GM19455 (cell line): ENCODE data around the gene PPP2R5C.
"Not testable (repeated sequence)": the region's sequence is repeated elsewhere in the genome, so short reads cannot be mapped to it uniquely, and the experiment has no call there.

Experiments
- ATAC-seq: cut with Tn5 transposase; IDR thresholded peaks from one replicate; pipeline ENCODE4 v1.9.1; 2021; ENCODE audit not compliant: unreplicated experiment

PPP2R5C gene

DNA sequence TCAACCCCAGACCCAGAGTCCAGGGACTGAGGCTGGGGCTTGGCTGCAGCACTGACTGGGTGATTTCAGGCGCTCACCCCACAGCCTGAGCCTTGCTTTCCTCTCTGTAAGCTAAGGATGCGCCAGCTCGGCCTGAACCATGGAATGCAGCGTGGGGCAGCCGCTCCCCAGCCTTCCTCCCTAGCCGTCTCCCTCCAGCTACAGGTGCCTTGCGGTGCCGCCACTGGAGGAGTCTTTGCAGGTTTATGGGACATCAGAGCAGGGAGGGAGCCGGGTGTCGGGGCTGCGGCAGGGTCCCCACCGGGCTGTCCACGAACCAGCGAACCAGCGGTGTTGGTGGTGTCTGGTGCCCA is 19.4 kb downstream of the PPP2R5C start:
- no peak for ATAC-seq

DNA sequence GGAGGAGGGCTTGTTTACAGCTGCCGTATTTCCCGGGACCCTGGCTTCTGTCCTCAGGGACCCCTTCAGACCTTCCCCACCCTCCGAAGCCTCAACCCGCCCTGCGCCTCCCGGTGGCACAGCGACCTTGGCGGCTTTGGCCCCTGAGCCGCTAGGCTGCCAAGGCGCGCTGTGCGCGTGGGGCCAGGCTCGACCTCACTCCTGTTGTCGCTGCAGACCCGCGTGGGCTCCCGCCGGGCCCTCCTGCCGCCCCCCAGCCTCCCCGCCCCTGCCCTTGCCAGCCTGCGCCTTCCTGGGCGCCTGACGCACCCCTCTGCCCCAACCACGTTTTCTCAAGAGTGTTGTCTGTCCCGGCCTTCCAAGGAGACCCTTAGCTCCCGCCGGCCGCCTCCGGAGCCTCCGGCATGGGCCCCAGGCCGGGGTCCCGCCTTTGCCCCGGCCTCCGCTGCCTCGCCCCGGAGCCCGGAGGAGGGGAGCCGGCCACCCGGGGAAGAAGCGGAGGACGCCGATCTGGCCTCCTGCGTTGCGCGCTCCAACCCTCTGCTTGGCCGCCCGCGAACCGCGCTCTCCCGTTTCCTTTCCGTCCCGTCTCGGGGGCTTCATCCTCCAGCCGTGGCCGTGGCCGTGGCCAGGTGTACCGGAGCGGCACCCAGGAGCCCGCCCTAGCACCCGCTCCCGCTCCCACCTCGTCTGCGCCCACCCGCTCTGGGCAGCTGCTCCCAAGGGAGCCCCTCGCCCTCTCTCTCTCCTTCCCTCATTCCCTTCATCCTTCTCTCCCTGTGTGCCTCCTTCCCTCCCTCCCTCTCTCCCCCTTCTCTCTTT is 19.9 kb downstream of the PPP2R5C start:
- no peak for ATAC-seq

DNA sequence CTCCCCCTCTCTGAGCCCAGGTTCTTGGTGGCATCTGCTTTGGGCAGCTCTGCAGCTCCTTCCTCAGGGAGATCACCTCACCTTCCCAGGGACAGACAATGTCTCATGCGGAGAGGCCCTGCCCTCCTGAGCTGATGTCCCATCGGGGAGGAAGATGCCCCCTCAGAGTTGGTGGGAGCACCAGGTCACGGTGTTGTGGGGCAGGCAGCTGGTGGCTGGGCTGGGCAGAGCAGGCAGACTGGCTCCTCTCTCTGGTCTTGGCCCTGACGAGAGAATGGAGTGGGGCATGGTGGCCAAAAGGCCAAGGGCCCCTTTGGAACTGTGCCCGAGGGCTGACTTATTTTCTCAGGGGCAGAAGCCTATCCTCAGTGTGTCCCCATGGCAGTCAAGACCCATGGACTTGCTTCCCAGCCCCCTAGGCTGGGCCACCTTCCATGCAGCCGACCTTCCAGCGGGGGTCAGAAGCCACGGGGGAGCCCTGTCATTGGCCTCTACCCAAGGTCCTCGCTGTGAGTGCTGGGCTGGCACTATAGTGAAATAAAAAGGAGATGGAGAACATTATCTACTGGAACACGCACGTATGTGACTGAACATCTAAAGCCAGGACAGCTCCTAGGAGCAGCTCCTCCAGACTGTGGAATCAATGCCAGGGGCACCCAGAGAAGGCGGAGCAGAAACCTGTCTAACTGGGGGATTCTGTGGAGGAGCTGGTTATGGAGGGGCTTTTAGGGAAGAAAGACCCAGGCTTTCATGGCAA is 21.9 kb downstream of the PPP2R5C start:
- no peak for ATAC-seq

DNA sequence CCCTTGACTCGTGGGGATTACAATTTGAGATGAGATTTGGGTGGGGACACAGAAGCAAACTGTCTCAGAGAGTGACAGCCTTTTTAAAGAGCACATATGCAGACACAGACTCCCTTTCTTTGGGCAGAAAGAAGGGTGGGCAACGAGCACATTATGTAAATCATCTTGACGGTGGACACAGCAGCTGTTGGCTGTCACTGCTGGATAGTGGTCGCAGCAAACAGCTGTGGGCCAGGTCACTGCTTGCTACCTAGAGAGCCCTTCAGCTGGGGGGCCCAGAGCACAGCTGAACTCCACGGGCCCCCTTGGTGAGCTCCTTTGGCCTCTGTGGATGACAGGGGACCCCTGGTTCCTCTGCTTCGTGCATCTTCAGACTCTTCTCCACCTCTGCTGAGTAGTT is 23.1 kb downstream of the PPP2R5C start:
- ATAC-seq = no peak

DNA sequence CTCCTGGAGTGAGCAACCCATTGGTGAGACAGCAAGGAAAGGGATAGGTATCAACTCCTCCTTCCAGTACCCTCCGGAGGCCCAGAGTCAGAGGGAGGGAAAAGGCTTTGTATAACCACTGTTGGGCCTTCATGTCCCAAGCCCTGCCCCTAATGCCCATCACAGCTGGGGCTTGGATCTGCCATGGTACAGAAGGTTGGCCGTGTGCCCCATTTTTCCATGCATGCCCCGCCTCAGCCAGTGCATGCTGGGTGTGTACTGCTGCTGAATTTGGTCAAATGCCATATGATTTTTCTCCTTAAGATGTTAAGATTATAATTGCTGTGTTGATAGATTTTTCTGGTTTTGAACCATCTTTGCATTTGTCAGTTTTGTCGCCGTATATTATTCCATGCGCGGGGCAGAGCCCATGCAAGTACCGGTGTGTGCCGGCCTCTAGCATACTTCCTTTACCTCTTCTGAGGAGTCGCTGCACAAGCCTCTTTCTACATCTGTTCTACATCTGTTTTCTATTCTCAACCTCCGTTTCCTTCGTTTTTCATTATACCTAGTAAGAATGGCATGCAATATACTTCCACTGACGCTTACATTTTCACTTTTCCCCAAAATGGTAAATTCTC is 26.6 kb downstream of the PPP2R5C start:
- no peak for ATAC-seq

DNA sequence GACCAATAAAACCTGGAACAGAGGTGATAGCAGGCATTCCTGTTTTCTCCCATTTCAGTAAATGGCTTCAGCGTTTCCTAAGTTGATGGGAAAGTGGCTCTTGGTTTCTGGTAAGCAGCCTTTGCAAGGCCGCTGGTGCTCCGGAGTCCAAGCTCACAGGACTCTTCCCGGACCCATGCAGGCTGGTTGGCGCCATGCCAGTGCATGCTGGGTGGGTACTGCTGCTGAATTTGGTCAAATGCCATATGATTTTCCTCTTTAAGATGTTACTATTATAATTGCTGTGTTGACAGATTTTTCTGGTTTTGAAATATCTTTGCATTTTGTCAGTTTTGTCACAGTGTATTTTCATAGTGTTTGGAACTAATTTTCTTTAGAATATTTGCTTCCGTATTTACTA is 27.7 kb downstream of the PPP2R5C start:
- ATAC-seq = no peak

DNA sequence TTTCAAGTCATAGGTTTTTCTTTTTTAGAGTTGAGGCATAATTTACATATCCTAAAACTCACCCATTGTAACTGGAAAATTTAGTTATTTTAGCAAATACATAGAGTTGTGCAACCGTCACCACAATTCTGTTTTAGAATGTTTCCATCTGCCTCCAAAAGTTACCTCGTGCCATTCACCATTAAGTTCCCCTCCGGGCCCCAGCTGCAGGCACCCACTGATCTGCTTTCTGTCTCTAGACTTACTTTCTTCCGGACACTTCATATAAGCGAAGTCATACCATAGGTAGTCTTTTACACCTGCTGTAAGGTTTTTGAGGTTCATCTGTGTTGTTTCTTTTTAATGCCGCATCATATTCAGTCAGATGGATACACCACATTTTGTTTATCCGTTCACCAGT is 28.7 kb downstream of the PPP2R5C start:
- no peak for ATAC-seq

DNA sequence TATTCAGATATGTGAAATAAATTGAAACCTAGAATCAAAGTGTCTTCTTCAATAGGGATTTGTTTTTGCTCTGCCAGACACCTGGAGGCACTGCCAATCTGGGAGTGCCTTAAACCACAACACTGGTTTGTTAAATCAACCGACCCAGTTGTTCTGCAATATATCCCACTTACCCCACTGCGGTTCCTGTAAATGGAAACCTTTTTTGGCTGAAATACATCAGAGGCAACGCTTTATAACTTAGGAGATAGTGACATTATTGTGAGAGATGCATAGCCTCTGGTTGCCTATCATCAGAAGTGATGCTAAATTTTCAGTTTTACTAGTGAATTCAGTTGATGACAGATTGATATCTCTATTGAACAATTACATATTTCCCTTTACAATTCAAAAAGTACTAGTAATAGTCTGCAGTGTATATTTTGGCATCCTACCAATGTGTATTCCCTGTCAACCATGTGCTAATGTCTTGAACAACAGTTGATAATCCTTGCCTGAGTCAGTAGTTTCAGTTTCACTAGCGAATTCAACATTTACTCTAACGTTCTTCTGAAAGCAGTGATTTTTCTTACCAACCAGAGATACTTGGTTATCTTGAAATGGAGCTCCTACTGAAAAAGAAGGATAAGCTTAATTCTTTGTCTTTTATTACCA is 30.5 kb downstream of the PPP2R5C start:
- ATAC-seq = no peak

DNA sequence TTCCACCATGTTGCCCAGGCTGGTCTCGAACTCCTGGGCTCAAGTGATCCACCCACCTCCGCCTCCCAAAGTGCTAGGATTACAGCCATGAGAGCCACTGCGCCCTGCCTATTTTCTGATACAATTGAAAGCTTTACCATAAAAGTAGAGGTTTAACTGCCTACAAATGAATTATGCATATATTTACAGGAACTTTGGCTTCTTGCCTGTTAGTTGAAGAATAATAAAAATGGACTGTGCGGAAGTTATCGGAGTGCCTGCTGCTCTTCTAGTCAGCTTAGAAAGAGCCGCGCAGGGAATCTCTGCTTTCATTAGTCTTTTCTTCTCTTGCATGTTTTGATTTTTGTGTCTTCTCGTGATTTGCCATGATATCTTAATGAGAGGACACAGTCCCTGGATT is 34.5 kb downstream of the PPP2R5C start:
- ATAC-seq = no peak

DNA sequence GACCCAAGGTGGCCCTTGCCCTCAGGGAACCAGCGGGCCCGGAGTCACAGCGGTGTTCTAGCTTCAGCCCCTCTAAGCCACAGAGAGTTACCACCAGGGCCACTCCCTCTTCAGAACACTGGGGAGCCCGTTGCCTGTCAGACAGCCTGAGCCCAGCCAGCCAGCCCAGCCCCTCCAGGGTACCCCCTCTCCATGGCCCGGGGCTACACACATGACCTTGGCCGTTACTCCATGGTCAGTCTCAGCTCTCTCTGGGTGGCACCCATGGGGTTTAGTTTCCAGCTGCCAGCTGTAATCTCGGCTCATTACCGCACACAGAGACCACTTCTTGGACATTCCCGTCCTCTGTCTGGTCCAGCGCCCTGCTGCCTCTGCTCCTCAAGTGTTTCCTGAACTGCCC is 35.0 kb downstream of the PPP2R5C start:
- ATAC-seq = no peak

DNA sequence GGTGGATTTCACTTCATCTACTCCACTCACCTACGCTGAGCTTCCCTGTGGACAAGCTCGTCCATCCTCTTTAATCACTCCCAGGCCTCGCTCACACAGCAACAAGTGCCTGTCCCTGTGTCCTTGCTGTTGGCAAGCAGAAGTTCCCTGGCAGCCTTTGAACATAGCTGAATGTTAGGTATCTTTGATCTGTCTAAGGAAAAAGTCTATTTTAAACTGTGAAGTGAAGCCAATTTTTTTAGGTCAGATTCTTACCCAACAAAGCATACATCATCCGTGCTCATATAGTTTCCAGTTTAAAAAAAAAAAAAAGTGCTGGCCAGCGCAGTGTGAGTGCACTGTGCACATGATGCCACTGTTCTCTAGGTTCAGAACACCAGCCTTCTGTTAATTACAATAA is 36.3 kb downstream of the PPP2R5C start:
- no peak for ATAC-seq

DNA sequence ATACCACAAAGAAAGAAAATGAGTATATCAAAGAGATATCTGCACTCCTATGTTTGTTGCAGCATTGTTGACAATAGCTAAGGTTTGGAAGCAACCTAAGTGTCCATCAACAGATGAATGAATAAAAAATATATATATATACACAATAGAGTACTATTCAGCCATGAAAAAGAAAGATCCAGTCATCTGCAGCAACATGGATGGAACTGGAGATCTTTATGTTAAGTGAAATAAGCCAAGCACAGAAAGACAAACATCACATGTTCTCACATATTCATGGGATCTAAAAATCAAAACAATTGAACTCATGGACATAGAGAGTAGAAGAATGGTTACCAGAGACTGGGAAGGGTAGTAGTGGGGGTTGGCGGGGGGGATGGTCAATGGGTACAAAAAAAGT is 42.9 kb downstream of the PPP2R5C start:
- not testable (repeated sequence) for ATAC-seq

DNA sequence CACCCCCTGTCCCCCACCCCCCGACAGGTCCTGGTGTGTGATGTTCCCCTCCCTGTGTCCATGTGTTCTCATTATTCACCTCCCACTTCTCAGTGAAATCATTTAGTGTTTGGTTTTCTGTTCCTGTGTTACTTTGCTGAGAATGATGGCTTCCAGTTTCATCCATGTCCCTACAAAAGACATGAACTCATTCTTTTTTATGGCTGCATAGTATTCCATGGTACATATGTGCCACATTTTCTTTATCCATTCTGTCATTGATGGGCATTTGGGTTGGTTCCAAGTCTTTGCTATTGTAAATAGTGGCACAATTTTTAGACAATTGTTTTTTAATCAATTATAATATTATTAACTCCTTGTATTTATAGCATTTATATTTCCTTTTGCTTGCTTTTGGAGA is 44.7 kb downstream of the PPP2R5C start:
- not testable (repeated sequence) for ATAC-seq

DNA sequence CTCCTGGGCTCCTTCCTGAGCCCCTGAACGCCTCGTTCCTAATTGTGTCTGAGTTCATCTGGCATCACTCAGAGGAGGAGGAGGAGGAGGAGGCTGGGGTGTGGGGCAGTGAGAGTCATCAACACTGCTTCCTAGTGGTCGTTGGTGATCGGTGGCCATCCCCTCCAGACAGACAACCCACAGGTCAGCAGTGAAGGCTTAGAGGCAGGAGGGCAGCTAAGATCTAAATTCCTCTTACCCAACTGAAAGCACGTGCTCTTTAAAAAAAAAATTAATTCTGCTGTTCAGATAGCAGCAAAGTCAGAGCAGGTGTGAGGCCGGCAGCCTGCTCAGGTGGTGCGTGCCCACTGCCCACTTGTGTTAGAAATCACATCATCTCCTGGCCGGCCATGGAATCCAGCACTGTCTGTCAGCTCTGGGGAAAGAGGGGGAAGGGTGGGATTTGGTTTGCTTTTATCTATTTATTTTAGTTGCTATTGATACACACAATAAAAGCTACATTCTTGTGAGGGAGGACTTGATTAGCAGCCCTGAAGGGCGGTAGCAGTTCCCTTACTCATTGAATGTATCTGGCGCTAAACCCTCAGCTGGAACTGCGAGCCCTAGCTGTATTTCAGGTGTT is 46.6 kb downstream of the PPP2R5C start:
- ATAC-seq = no peak

DNA sequence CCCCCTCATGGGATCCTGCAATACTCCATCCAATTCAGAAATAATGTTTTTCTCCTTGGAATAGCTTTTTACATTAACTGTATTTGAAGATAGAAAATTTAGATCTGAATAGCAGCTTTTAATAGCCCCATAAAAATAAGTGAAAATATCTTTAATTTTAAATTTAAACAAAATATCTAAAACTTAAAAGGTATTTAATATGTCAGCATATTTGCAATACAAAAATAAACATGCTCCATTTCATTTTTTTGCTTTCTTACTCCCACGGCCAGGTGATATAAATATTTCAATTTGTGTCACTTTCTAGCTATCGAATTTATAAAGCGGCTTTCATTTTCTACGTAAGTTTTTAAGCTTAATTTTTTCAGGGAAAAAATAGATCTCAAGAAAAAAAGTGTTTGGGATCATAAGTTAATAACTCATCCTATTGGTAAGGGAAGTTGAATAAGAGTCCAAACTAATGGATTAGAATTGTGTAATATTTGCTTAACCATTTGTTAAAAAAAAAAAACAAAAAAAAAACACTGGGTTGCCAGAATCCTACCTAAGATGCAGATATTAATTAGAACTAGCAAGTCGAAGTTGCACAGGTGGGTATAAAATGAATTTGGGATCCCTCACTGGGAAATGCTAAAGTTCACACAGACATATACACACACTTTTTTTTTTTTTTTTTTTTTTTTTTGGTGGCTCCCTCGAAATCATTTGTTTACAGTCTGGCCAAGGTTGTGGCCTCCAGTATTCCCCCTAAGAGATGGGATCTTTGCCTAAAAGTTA is 47.6 kb downstream of the PPP2R5C start:
- no peak for ATAC-seq

DNA sequence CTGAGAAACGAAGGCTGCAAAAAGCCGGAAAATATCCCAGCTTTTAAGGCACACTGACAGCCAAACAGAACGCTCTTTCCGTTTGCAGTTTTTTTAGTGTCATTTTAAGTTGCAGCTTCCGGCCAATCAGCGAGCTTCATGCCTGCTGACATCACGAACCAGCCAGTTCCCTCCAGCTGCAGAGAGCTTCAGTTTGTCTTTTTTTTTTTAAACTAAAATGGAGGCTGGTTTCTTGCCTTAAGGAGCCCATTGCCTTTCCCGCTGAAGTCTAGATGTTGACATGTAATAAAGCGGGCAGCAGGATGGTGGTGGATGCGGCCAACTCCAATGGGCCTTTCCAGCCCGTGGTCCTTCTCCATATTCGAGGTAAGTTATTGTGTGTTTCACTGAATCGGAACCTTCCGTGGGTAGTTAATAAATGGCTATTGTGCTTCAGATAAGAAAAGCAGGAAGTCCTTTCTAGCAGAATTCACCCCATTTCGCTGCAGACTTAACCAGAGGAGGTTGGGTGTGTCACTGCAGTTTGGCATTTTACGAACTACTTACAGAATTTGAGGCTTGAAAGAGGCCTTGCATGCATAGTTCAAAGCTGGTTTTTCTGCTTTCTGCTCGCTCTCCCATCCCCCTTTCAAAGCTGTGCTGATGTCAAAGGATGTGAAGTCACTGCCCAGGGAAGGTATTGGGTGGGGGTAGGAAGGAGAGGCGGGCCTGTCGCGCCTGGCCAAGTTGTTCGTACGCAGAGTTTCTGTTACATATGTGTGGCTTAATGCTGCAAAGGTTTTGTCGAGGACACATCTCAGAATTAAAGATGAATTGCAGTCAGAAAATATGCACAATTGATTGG is 48.4 kb downstream of the PPP2R5C start:
- ATAC-seq = peak; percentile 92

DNA sequence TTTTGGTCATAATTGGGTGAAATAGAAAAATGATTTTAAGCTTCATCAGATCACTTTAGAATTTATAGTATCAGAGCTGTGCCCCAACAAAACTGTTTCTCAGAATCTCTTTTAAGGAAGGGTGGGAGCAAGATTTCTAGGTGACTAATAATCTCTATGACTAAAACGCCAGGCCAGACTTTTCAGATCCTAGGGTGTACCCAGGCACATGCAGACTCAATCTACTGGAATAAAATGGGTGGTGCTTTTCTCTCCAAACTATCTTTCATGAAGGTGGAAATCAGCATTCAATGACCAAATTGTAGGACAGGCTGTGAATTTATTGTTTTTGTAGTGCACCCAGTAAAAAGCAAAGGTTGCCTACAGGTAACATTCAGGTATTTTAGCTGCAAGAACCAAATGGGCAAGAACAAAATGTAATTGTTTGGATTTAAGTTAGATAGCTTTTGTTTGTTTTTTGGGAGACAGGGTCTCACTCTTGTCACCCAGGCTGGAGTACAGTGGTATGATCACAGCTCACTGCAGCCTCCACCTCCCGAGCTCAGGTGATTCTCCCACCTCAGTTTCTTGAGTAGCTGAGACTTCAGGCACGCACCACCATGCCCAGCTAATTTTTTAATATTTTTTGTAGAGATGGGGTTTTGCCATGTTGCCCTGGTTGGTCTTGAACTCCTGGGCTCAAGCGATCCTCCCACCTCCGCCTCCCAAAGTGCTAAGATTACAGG is 49.5 kb downstream of the PPP2R5C start:
- ATAC-seq = no peak

DNA sequence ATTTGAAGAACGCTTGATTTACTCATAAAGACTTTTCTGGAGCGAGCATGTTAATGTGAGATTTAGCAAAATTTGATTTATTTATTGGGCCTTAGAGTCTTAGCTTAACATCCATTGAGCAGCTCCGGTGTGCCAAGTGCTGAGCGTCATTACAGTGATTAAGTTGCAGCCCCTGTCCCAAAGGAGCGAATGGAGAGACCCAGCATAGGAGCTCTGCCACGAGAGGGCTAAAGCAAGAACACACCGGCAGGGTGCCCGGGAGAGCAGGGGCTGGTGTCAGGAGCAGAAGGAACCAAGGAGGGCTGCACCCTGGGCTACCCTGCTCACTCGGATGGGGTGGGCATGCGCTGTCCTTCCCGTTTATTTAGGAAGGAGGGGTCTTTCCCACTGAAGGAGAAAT is 50.6 kb downstream of the PPP2R5C start:
- ATAC-seq = no peak
